Retinal pigment epithelial cell (primary cell): ENCODE measurements around the gene HS3ST5.
"Not testable (repeated sequence)": the region's sequence is repeated elsewhere in the genome, so short reads cannot be mapped to it uniquely, and the experiment has no call there.

Experiments used
- DNase-seq: peaks from one replicate; pipeline ENCODE4 v3.0.0-alpha.2; 2010; ENCODE audit warnings: low read depth
- H3K4me3 ChIP-seq: 2 replicates; pipeline ENCODE4 v1.5.1; 2011; ENCODE audit warnings: mild to moderate bottlenecking, low read length, control low read depth, moderate library complexity
- TF ChIP-seq, protein P1 (sequence below): conservative IDR thresholded peaks from 2 replicates; pipeline ENCODE4 v1.5.1; 2011; ENCODE audit warnings: low read depth, low read length, control low read depth, inconsistent platforms

Gene HS3ST5

DNA sequence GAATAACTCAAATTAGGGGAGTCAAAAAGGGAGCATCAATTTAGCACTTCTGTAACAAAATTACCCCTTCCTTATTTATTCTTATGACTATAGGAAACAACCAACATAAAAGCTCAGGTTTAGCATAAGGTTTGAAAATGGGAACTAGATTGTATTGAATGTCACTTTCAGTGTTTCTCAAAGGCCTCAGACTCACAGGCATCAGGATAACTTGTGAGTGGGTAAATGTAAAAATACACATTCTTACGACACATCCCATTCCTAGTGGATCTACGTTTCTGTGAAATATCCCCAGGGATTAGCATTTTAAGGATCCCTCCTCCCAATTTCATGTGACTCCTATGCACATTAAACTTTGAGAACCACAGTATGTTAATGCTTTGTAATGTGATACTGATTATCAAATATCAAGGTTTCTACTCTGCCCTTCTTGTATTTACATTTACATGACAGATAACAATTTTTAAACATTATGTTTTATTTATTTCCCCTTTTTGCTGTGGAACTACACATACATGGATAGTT lies 114.8 kb downstream of the HS3ST5 start:
- TF ChIP-seq, protein P1, sequence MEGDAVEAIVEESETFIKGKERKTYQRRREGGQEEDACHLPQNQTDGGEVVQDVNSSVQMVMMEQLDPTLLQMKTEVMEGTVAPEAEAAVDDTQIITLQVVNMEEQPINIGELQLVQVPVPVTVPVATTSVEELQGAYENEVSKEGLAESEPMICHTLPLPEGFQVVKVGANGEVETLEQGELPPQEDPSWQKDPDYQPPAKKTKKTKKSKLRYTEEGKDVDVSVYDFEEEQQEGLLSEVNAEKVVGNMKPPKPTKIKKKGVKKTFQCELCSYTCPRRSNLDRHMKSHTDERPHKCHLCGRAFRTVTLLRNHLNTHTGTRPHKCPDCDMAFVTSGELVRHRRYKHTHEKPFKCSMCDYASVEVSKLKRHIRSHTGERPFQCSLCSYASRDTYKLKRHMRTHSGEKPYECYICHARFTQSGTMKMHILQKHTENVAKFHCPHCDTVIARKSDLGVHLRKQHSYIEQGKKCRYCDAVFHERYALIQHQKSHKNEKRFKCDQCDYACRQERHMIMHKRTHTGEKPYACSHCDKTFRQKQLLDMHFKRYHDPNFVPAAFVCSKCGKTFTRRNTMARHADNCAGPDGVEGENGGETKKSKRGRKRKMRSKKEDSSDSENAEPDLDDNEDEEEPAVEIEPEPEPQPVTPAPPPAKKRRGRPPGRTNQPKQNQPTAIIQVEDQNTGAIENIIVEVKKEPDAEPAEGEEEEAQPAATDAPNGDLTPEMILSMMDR, result no peak
- H3K4me3 ChIP-seq, result no peak overlapping the region
- DNase-seq, result no peak

GRCh38 chr6:114220241-114220640 lies 122.6 kb downstream of the HS3ST5 start:
- TF ChIP-seq, protein P1, result no peak
- no peak for DNase-seq
- H3K4me3 ChIP-seq, result no peak overlapping the region

DNA sequence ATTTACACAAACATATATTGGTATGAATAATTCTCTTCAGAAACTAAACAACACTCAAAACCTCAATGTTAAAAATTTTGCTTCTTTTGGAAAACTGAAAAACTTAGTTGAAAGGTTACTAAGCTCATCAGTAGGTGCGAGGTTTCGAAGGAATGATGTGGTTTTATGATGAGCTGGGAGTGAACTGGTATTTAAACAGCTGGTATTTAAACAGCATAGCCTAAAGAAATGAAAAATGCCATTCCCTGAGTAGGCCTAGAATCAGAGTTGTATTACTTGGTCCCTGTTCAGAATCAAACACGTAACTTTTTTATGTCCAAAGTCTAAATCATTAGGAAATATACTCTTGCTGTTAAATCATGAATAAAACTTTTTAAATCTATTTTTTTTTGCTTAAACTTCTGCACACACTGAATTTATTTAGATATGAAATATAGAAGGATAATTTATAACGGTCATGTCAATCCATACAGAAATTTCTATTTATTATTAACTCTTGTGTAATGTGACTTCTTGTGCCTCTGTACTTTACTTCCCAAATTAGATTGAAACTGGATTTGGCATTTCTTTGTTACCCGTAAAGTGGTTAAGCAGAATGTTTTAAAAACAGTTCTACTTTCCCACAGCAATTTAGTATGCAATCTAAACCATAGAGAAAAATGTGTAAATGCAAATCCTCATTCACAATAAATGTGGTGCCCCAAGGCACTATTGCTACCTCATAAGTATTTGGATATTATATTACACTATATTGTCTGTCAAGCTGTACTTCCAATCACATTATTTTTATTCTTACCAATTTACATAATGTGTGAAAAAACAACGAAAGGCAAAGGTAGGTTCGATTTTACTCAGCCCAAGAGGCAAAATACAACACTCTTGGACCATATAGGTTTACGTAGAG lies 124.1 kb downstream of the HS3ST5 start:
- TF ChIP-seq, protein P1, result no peak
- no peak overlapping the region for H3K4me3 ChIP-seq
- DNase-seq, result no peak

DNA sequence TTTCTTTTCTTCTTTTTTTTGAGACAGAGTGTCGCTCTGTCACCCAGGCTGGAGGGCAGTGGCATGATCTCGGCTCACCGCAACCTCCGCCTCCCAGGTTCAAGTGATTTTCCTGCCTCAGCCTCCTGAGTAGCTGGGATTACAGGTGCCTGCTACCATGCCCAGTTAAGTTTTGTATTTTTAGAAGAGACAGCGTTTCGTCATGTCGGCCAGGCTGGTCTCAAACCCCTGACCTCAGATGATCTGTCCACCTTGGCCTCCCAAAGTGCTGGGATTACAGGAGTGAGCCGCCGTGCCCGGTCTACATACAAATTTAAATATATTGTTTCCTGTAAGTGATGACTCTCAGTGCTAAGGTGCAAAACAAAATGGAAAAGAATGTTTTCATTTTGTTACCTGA lies 124.8 kb downstream of the HS3ST5 start:
- not testable (repeated sequence) for DNase-seq, H3K4me3 ChIP-seq

DNA sequence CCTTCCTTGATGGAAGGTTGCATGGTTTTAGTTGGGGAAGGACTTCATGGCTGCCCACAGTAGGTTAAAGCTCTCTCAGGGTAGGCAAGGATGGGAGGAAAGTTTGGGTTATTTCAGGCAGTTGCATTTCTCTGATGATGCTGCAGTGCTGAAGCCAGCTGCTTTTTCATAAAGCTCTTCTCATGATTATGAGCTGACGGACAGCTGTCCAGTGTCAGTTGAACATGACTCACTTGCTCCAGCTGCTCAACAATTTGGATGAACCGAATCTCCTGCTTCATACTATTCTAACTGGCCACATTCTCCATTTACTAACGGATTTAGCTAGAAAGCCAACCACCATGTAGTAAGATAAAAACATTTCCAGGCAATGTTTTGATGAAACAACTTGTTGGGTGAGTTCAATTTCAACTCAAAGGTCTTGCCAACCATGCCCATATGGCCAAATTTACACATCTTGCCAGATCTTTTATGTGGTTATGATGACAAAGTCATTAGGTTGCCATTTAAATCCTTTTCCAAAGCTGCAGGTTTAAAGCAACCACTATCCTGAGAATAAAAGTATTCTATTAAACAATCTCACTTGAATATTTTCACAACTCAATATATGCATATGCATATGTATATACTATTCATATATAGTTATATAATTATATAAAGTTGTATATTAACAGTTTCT lies 125.9 kb downstream of the HS3ST5 start:
- TF ChIP-seq, protein P1, result no peak
- no peak overlapping the region for H3K4me3 ChIP-seq
- no peak for DNase-seq

GRCh38 chr6:114210467-114210866 lies 132.4 kb downstream of the HS3ST5 start:
- TF ChIP-seq, protein P1, result no peak
- H3K4me3 ChIP-seq, result no peak overlapping the region
- no peak for DNase-seq

- TF ChIP-seq, protein P1, result no peak
- DNase-seq, result no peak
- H3K4me3 ChIP-seq, result no peak overlapping the region
These were observed 139.4 kb downstream of the HS3ST5 start for GRCh38 chr6:114203460-114203859.
